ENCODE measurements around the gene KRTAP20-1.

The KRTAP20-1 gene

GRCh38 chr21:30646904-30647414, 30.7 kb downstream of the KRTAP20-1 start:
- DNase-seq (ENCODE audit: low spot score) = no peak

- no peak for DNase-seq (ENCODE audit: low spot score)
Observed at GRCh38 chr21:30652891-30653290, 36.7 kb downstream of the KRTAP20-1 start.
